Cardiac muscle cell (in vitro differentiated cells and primary cell): ENCODE measurements around the gene ZNF681. TPM values are rescaled to one million over a fixed set of nuclear protein-coding genes. Genes with fewer than 3 reads are reported as not detected.
"Not testable (repeated sequence)": the region's sequence is repeated elsewhere in the genome, so short reads cannot be mapped to it uniquely, and the experiment has no call there.

Experiments
- DNase-seq, 2 donors: peaks; one replicate each; pipeline versions ENCODE4 v3.0.0 to v3.0.0-alpha.2; 2010 to 2017; ENCODE audit warnings: low read depth in 1 of 2, low spot score in 1 of 2
- H3K27ac ChIP-seq: fragments of 200-600 bp; sonication (generic); 2 replicates; pipeline ENCODE4 v1.5.1; 2016
- H3K27me3 ChIP-seq: fragments of 200-600 bp; sonication (generic); 2 replicates; pipeline ENCODE4 v1.6.0; 2016; ENCODE audit warnings: control low read depth
- H3K36me3 ChIP-seq: fragments of 200-600 bp; sonication (generic); 2 replicates; pipeline ENCODE4 v1.5.1; 2016; ENCODE audit warnings: control low read depth
- H3K4me1 ChIP-seq: fragments of 200-600 bp; sonication (generic); 2 replicates; pipeline ENCODE4 v1.8.1; 2017; ENCODE audit warnings: low read depth, mild to moderate bottlenecking, mixed run types
- H3K4me3 ChIP-seq: fragments of 200-600 bp; sonication (generic); 2 replicates; pipeline ENCODE4 v1.5.1; 2016; ENCODE audit warnings: mild to moderate bottlenecking
- H3K9me3 ChIP-seq: fragments of 200-600 bp; sonication (generic); 2 replicates; pipeline ENCODE4 v1.5.1; 2017; ENCODE audit warnings: low read depth, mild to moderate bottlenecking, control low read depth
- CTCF ChIP-seq: IDR thresholded peaks from 2 replicates; pipeline ENCODE4 v1.5.1; 2012; ENCODE audit warnings: low read depth, mild to moderate bottlenecking, low read length
- polyA plus RNA-seq: library from polyadenylated mRNA; unstranded; fragments of >200 nt; fragmentation: Nextera tagmentation; extraction: Ambion mirVana; gene quantifications from 2 replicates; pipeline ENCODE4 v1.2.1, GENCODE V29; 2016
- total RNA-seq: library from RNA; depleted of rRNA; stranded (reverse); fragments of >200 nt; gene quantifications from 2 replicates; pipeline ENCODE4 v1.2.3, GENCODE V29; 2016

Gene ZNF681
- total and polyA plus RNA-seq, 2 experiments from 2014 or later, result 1.4 to 3.2 TPM

DNA sequence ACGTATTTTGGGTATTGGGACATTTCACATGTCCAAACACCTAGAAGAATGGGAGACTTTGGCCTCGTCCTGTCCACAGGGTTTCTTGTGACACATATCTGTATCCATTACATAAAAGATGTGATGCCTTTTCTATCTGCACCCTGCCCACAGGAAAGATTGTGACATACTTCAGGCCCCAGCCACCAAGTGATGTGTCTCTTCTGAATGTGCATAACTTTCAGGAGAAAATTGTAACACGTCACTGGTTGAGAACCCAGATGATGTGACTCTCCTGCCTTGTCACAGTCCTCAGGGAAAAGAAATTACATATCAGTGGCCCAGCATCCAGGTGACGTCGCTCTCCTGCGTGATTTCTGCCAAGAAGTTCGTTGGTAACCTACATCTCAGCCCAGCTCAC is 21.0 kb upstream of the ZNF681 start:
- Histone ChIP-seq H3K4me1 (no peaks in the 10 kb centered on the region), H3K9me3 (no peaks in the 10 kb centered on the region), H3K4me3 (no peak overlapping the region), H3K27ac (no peak overlapping the region), H3K36me3 (peaks cover 8% of the 10 kb centered on the region), H3K27me3 (no peaks in the 10 kb centered on the region)
- no peak for TF ChIP-seq CTCF
- no peak for DNase-seq

GRCh38 chr19:23778566-23778965 is 19.9 kb upstream of the ZNF681 start:
- Histone ChIP-seq H3K4me1 (no peaks in the 10 kb centered on the region), H3K4me3 (no peak overlapping the region), H3K27me3 (no peaks in the 10 kb centered on the region), H3K27ac (no peak overlapping the region), H3K9me3 (no peaks in the 10 kb centered on the region), H3K36me3 (peaks cover 9% of the 10 kb centered on the region)
- no peak for TF ChIP-seq CTCF
- no peak for DNase-seq

DNA sequence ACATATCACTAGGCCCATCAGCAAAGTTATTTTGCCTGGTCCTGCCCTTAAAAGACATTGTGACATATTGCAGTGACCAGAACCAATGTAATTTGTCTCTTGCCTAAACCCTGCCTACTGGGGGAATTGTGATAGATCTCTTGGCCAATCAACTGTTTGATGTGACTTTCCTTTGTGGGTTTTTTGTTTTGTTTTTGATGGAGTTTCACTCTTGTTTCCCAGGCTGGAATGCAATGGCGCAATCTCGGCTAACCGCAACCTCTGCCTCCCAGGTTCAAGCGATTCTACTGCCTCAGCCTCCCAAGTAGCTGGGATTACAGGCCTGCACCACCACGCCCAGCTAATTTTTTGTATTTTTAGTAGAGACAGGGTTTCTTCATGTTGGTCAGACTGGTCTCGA is 19.3 kb upstream of the ZNF681 start:
- not testable (repeated sequence) for H3K27ac ChIP-seq, H3K9me3 ChIP-seq, DNase-seq, H3K4me1 ChIP-seq, H3K27me3 ChIP-seq, H3K36me3 ChIP-seq, H3K4me3 ChIP-seq

DNA sequence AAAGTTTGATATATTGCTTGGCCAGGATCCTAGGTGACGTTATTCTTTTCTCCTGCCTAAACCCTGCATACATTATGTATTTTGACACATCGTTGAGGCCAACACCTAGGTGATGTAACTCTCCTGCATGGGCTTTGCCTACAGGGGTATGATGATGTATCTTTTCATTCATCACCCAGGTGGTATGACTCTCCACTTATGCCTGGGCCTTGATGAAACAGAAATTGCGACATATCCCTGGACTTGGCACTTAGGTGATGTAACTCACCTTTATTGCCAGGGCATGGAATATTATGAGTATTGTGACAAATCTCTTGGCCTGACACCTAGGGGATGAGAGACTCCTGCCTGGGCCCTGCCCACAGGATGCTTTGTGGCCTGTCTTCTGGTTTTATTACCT is 18.5 kb upstream of the ZNF681 start:
- Histone ChIP-seq H3K27ac (no peak overlapping the region), H3K27me3 (no peaks in the 10 kb centered on the region), H3K4me1 (no peaks in the 10 kb centered on the region), H3K36me3 (peaks cover 9% of the 10 kb centered on the region), H3K4me3 (no peak overlapping the region), H3K9me3 (no peaks in the 10 kb centered on the region)
- DNase-seq, result no peak
- TF ChIP-seq CTCF, result no peak

DNA sequence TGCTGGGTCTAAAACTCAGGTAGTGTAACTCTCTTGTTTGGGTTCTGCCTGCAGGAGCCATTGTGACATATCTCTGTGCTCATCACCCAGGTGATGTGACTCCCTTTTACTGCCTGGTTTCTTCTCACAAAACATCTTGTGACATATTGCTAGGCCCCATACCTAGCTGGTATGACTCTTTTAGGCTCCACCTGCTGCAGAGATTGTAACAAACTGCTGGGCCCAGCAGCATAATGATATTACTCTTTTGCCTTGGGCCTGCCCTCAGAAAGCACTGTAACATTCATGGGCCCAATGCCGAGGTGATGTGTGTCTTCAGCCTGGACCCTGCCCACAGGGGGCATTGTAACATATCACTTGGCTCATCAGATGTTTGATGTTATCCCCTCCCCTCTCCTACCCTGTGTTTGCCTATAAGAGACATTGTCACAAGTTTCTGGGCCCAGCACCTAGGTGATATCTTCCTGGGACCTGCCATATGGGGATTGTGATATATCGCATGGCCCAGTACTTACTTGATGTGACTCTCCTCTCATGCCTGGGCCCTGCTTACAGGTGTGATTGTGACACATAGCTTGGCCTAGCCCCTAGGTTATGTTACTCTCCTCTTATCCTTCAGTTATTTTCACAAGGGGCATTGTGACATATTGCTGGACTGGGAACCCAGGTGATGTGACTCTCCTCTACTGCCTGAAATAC is 18.0 kb upstream of the ZNF681 start:
- Histone ChIP-seq H3K36me3 (peaks cover 9% of the 10 kb centered on the region), H3K9me3 (no peaks in the 10 kb centered on the region), H3K27ac (no peak overlapping the region), H3K27me3 (no peaks in the 10 kb centered on the region), H3K4me1 (no peaks in the 10 kb centered on the region), H3K4me3 (no peak overlapping the region)
- no peak for DNase-seq
- TF ChIP-seq CTCF, result no peak

GRCh38 chr19:23774524-23774971 is 15.9 kb upstream of the ZNF681 start:
- Histone ChIP-seq H3K9me3 (no peaks in the 10 kb centered on the region), H3K4me1 (no peaks in the 10 kb centered on the region), H3K27ac (no peak overlapping the region), H3K4me3 (no peak overlapping the region), H3K36me3 (peaks cover 6% of the 10 kb centered on the region), H3K27me3 (no peaks in the 10 kb centered on the region)
- no peak for TF ChIP-seq CTCF
- DNase-seq, result peak in 1 of 2 donors; percentile 2
